22Rv1 (cell line): ENCODE data around the gene KLK4.

ENCODE experiments used
- ZFX ChIP-seq: fragments of 450-650 bp; IDR thresholded peaks from 2 replicates; pipeline ENCODE4 v1.6.1; 2017; ENCODE audit warnings: antibody characterized with exemption, borderline replicate concordance
- TF ChIP-seq, protein P1 (sequence below): fragments of 450-650 bp; IDR thresholded peaks from 2 replicates; pipeline ENCODE4 v1.5.1; 2017; ENCODE audit warnings: mild to moderate bottlenecking

- TF ChIP-seq, protein P1, sequence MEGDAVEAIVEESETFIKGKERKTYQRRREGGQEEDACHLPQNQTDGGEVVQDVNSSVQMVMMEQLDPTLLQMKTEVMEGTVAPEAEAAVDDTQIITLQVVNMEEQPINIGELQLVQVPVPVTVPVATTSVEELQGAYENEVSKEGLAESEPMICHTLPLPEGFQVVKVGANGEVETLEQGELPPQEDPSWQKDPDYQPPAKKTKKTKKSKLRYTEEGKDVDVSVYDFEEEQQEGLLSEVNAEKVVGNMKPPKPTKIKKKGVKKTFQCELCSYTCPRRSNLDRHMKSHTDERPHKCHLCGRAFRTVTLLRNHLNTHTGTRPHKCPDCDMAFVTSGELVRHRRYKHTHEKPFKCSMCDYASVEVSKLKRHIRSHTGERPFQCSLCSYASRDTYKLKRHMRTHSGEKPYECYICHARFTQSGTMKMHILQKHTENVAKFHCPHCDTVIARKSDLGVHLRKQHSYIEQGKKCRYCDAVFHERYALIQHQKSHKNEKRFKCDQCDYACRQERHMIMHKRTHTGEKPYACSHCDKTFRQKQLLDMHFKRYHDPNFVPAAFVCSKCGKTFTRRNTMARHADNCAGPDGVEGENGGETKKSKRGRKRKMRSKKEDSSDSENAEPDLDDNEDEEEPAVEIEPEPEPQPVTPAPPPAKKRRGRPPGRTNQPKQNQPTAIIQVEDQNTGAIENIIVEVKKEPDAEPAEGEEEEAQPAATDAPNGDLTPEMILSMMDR, result no peak
- no peak for TF ChIP-seq ZFX
These were observed 41.7 kb downstream of the KLK4 start for GRCh38 chr19:50869479-50869878.
